GM20431 (cell line): ENCODE measurements around the gene ODAD3.
"Not testable (repeated sequence)": the region's sequence is repeated elsewhere in the genome, so short reads cannot be mapped to it uniquely, and the experiment has no call there.

Experiments
- in situ Hi-C: fragments of 300-500 bp; cut with MseI, MboI; formaldehyde crosslinking; loops from one replicate; pipeline ENCODE4 v1.15.0; 2020; ENCODE audit warnings: low sequenced_read_pairs; ENCODE audit not compliant: unreplicated experiment

Gene ODAD3

DNA sequence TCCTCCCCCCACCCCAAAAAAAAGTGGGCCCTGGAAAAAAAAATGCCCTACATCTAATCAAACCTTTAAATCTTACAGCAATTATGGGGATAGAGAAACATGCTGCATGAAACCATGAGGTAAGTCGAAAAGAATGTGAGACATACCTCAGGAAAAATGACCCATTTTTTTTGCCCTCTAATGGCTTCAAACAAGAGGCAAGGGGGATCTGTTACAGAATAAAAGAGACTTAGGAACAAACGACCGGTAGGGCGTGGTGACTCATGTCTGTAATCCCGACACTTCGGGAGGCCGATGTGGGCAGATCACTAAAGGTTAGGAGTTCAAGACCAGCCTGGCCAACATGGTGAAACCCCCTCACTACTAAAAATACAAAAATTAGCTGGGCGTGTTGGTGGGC lies 24.2 kb downstream of the ODAD3 start:
- in situ Hi-C loops: no loop called here

DNA sequence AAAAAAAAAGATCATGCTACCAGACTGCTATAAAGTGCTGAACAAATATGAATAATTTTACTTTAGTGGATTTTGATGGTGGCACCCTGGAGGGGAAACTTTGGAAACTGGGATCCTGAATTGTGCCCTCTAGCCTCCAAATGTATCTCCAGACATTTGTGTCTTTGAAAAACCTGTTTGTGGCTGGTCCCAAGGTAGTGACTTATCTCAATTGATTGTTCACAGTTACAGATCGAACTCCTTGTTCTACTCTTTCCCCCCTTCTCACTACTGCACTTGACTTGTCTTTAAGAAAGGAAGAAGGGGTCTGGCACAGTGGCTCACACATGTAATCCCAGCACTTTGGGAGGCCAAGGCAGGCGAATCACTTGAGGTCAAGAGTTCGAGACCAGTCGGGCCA lies 26.3 kb downstream of the ODAD3 start:
- in situ Hi-C loops: no loop called here

DNA sequence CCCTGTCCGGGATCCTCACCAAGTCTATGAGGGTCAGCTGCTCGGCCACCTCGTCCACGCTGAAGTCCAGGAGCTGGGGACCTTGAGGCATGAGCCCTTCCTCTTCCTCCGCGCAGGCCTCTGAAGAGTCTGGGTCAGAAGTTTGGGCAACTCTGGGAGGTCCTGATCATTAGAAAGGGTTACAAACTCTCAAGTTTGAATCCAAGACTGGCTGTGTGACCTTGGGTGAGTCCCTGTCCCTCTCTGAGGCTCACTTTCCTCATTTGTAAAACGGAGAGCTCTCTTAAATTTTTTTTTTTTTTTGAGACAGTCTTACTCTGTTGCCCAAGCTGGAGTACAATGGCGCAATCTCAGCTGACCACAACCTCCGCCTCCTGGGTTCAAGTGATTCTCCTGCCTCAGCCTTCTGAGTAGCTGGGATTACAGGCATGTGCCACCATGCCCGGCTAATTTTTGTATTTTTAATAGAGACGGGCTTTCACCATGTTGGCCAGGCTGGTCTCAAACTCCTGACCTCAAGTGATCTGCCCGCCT lies 28.2 kb downstream of the ODAD3 start:
- in situ Hi-C loops: not testable (repeated sequence)

DNA sequence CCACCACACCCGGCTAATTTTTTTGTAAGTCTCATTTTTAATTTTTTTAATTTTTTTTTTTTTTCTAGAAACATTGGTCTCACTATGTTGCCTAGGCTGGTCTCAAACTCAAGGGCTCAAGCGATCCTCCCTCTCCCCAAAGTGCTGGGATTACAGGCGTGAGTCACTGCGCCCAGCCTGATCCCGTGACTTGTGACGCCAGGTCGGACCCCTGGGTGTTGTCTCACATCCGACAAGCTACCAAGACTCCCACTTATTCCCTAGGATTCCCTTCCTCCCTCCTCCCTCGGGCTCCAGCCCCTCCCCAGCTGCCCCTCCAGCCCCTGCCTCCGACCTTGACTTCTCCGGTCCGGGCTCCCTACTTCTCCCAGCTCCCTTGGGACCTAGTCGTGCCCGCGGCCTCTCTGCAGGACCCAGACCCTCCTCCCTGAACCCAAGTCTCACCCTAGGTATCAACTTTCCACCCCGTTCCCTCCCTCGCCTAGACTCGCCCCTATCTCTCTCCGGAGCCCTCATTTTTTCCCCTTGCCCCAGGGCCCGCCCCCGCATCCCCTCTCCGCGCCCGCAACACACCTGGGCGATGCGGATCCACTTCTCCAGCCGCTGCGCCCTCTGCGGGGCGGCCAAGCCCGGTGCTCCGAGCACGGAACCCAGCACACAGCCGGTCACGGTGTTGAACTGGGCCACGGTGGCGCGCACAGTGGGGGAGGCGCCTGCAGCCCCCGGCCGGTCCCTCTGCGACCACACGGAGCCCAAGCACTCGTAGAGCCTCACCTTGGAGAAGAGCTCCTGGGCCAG lies 28.9 kb downstream of the ODAD3 start:
- in situ Hi-C loops: no loop called here

DNA sequence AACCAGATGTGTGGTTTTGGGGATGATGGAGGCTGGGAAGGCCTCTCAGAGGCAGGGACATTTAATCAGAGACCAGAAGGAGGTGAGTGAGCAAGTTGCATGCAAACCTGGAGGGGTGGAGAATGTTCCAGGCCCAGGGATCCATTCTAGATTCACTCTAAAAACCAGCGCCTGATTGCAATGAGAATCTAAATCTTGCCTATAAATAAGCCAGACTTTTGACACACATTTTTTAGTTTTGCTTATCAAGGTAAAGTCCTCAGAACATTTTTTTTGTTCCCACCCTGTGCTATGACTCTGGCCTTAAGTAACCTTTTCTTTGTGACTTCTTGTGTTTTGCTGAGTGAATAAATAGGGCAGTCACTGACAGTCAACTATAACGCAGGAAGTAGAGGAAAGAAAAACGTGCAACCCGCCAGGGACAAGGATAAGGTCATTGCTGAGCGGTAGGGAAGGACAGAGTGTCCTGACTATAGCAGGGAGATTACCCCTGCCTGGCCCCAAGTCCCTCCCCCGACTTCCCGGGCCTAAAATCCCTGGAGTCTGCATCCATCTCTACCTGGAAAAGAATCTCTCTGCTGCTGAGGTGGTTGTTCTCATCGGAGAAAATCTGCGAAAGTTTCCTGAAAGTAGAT lies 30.2 kb downstream of the ODAD3 start:
- in situ Hi-C loops: no loop called here

DNA sequence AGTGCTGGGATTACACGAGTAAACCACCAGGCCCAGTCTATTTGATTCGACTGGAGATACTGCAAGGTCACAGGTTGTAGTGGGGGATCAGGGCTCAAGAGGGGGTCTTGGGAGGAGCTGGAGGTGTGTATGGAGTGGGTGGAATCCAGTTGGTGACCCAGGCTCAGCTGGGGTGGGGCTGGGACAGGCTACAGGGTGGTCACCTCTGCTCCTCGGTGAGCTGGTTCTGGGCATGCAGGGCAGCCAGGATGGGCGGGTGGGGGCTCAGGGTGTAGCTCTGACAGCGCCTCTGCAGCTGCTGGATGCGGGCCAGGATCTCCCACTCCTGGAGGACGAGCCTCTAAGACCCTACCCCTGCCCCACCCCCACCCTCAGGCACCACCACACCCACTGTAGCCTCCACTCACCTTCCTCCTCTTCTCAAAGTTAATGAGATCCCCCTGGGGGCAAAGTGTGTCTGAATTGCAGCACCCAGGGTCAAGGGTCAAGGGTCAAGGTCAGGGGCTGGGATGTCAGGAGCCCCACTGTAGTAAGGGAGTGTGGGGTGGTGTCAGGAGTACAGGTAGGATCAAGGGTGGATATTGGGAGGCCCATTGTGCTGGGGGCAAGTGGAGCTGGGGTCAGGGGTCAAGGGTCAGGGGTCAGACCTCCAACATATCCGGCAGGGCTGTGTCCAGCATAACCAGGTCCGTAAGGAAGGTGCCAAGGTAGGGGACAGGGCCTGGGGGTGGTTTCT lies 32.9 kb downstream of the ODAD3 start:
- in situ Hi-C loops: no loop called here

DNA sequence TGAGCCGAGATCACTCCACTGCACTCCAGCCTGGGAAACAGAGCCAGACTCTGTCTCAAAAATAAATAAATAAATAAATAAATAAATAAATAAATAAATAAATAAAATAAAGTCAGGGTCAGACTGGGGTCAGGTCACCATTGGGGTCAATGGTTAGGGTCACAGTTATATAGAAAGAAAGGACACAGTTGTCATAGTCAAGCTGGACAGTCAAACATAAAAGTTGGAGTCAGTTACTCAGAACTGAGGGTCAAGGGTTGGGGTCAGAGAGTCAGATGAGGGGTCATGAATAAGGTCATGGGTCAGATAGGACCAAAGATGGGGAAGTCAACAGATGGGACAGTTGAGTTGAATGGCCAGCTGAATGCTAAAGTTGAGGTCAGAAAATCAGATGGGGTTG lies 34.1 kb downstream of the ODAD3 start:
- in situ Hi-C loops: no loop called here

DNA sequence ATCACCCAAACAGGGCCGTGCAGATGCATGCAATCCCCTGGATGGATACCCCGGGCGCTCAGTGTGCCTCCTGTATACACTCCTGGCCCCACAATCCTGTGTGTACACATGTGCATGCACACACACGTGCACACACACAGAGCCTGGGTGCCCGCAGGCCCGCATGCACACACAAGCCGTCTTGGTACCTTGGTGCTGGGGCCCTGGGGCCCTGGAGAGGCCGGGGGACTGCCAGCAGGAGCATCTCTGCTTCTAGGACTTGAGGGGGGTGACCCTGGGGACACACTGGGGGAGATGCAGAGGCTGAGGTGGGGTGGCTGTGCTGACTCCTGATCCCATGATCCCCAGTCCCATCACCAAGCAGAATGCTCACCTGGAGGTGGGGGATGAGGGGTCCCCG lies 35.3 kb downstream of the ODAD3 start:
- in situ Hi-C loops: no loop called here

DNA sequence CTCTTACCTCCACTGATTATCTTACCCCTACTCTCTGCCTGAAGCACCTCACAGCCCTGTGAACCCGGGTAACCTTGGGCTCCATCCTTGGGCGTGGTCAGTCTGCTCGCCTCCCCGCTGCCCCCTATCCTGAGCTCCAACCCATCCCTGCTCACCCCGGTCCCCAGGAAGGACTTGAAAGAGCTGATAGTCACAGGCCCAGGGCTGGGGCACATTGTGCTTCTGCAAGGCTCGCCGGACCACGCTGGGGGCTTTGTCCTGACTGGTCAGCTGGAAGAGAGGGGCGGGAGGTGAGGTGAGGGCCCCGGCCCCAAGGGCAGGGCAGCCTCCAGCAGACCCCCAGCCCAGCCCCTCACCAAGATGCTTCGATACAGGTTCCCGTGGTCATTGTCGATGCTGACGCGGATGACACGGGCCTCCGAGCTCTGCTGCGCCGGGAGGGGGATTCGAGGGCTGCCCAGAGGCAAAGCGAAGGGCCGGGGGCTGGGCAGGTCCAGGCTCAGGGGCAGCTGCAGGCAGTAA lies 37.8 kb downstream of the ODAD3 start:
- in situ Hi-C loops: no loop called here

DNA sequence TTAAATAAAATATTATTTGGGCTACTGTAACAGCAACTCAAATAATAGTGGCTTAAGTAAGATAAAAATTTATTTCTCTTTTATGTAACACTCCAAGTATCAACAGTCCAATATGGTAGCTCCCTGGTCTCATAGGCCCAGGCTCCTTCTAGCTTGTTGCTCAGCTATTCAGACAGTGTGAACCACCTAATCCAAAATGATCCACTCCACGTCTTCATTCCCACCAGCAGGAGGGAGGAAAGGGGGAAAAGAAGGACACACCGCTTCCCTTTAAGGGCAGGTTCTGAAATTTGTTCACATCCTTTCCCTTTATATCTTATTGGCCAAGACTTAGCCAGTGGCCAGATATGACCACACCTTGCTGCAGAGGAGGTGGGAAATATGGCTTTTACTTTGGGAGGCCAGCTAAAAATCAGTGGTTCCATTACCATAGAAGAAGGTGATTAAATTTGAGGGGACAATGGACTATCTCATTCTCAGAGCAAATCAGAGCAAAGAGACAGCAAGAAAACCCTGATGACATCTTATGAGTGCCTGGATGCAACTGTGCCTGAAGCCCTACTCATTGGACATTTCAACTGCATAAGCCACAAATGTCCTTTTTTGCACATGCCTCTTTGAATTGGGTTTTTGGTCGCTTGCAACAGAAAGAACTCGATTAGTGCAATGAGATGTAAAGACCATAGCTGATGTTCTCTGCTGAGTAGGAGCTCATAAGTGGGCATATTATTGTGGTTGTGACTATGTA lies 43.8 kb downstream of the ODAD3 start:
- in situ Hi-C loops: no loop called here

DNA sequence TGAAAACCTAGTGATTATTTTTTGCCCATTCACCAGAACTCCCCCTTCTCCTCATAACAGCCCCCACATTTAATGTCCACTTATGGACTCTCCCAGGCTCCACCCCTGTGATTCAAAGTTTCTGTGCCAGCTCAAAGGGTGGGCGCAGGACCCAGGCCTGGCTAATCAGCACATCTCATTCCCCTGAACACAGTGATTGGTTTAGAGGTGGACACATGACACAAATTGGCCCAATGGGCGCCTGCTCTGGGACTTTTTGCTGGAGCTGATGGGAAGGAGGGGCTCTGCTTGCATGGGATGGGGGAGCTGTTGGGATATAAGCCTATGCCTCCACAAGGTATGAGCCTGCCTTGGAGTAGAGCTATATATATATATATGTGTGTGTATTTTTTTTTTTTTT lies 44.6 kb downstream of the ODAD3 start:
- in situ Hi-C loops: no loop called here

DNA sequence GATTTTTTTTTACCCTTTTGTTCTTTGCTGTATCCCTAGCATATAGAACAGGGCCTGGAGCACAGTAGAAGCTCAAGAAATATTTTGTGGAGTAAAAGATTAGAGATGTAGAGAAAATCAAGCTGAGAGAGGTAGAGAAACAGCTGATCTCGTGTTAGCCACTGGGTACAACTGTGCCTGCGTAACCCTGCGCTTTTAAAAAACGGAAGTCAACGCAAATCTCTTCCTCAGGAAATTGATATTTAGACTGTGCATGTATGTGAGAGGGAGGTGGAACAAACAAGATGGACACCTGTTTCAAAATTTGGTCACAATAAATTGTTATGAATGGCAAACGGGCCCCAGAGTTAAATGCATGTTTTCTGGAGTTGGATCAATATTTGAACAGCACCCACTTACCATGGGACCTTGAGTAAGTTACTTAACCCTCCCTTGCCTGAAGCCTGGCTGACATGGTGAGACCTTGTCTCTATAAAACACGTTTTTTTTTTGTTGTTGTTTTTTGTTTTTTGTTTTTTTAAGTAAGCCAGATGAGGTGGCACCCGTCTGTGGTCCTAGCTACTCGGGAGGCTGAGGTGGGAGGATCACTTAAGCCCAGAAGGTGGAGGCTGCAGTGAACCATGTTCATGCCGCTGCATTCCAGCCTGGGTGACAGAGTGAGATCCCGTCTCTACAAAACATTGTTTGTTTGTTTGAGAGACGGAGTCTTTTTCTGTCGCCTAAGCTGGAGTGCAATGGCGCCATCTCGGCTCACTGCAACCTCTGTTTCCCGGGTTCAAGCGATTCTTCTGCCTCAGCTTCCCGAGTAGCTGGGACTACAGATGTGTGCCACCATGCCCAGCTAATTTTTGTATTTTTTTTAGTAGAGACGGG lies 47.5 kb downstream of the ODAD3 start:
- in situ Hi-C loops: no loop called here

DNA sequence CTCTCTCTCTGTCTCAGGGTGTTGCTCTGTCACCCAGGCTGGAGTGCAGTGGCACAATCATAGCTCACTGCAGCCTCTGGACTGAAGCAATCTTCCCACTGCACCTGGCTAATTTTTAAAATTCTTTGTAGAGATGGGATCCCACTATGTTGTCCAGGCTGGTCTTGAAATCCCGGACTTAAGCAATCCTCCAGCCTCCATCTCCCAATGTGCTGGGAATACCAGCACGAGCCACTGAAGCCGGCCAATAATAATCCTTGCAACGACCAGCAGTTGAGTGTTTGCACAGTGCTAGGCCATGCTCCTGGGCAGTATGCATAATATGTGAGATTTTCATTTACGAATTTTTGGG lies 50.2 kb downstream of the ODAD3 start:
- in situ Hi-C loops: no loop called here

DNA sequence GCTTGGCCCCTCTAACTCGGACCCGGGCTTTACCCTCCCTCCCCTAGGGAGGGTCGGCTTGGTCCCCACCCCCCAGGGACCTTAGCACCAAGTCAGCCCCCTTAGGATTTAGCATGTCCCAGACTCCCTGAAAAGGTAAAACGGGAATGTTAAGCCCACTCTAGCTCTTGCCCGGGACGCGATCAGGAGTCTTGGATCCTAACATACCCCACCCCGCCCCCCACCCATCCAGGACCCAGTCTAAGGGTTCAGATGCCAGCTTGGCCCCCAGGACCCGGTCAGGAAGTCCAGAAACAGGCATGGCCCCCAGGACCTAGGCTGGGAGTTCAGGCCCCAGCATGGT lies 51.2 kb downstream of the ODAD3 start:
- in situ Hi-C loops: no loop called here

DNA sequence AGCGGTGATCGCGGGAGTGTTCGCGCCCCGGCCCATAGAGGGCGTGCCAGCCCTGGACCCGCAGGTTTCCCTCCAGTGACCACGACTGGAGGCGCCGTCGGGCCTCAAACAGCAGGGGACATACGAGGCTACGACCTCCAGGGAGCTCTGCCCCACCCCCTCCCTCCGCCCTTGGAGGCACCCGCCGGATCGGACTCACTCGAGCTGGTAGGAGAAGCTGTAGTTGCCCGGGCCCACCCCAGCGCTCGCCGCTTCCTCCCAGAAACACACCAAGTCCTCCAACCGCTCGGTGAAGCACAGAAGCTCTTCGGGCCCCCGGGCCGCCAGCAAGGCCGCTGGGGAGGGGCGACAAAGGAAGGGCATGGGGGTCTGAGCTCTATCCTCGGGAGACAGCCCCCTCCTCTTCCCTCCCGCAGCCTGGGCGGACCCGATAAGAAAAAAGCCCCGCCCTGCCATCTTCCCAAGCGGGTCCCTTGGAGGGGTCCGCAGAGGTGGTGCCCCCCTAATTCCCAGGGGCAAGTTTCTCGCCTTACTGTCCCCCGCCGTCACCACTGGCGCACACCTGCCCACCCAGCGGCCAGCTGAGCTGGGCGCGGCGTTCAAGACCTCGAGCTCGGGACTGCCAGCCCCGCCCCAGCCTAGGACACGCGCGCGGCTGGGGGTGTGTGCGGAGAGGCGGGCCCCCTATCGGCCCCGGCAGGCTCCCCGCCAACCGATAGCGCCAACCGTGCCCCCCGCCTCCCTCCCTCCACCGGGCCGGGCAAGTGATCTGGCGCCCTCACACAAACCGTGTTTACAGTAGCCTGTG lies 51.8 kb downstream of the ODAD3 start:
- in situ Hi-C loops: no loop called here

DNA sequence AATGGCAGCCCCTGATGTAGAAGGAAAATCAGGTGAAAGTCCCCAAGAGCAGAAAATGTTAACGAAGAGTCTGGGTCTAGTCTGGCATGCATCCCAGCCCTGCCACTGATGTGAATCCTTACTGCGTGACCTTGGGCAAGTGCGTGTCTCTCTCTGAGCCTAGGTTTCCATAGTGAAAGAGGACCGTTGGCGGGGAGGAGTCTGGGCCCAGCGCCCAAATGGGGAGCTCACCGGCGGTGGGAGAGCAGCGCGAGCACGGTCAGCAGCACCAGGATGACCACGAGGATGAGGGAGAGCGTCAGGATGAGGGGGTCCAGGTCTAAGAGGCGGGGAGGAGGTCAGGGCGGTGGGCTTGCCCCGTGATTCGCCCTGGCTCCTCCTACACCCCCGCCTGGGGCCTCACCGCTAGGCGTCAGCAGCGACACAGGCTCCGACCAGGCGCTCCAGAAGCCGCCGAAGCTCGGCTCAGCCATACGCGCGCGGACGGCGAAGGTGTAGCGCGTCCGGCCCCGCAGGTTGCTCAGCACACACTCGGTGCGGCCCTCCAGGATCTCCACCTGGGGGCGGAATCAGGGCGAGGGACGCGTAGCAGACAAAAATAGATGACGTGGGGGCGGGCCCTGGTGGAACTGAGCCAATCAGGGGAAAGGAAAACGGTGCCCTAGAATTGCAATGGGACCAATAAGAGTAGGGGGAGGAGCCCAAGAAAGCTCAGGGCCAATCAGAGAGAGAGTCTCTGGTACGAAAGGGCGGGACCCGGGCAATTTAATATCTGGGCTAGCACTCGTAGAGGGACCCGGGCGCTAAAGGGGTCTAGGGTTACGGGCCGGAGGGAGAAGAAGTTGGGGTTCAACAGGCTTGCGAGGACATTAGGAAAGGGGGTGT lies 54.0 kb downstream of the ODAD3 start:
- in situ Hi-C loops: no loop called here

DNA sequence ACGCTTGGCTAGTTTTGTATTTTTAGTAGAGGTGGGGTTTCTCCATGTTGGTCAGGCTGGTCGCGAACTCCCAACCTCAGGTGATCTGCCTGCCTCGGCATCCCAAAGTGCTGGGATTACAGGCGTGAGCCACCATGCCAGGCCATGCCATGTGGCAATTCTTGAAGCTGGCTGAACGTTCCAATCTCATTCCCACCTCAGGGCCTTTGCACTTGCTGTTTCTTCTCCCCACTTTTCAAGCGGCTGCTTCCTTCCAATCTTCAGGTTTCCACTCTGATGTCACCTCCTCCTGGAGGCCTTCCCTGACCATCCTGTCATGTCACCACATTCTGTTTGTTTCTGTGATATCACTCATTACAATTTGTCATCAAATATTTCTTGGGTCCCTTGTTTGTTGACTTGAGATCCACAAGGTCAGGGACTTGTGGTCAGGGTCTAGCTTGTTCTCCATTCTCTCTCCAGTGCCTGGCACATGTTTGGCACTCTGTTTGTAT lies 55.0 kb downstream of the ODAD3 start:
- in situ Hi-C loops: no loop called here
